ENCODE results near the gene RBFOX1. TPM values are rescaled to one million over a fixed set of nuclear protein-coding genes. Genes with fewer than 3 reads are reported as not detected.

The RBFOX1 gene
- polyA plus RNA-seq, 1 of the 3 experiments (the other 2 are of a cell fraction): not detected

- TF ChIP-seq FOXM1 (IDR thresholded peaks at IDR 0.05; ENCODE audit: low read depth): no peak
- TF ChIP-seq EZH2phosphoT487 (IDR thresholded peaks at IDR 0.05; ENCODE audit: borderline replicate concordance, low read depth): no peak
- no peak for TF ChIP-seq JUND (IDR thresholded peaks at IDR 0.05)
- TF ChIP-seq SMC3 (IDR thresholded peaks at IDR 0.05; ENCODE audit: low read depth, low read length): no peak
- peak; percentile 78 for TF ChIP-seq GATA2 (CRISPR knock-in tag; IDR thresholded peaks at IDR 0.05)
- TF ChIP-seq NFIC (IDR thresholded peaks at IDR 0.05; ENCODE audit: borderline replicate concordance): no peak
- no peak for TF ChIP-seq FOSL2 (IDR thresholded peaks at IDR 0.05; ENCODE audit: borderline replicate concordance, low read depth)
- TF ChIP-seq TCF12 (IDR thresholded peaks at IDR 0.05): no peak
- no peak for TF ChIP-seq TEAD4 (IDR thresholded peaks at IDR 0.05; ENCODE audit: borderline replicate concordance, insufficient read depth)
- TF ChIP-seq RAD21 (IDR thresholded peaks at IDR 0.05; ENCODE audit: low read length): no peak
- TF ChIP-seq NRF1 (IDR thresholded peaks at IDR 0.05; ENCODE audit: low read depth, low read length): no peak
- no peak for TF ChIP-seq PBX3 (IDR thresholded peaks at IDR 0.05)
- peak in 1 of 2 experiments; percentile 61; a peak in 1 of 4 replicates for TF ChIP-seq EP300 (IDR thresholded peaks at IDR 0.05; ENCODE audit: borderline replicate concordance in 1 of 2, low read depth in 1 of 2, low read length in 1 of 2)
- TF ChIP-seq CTCF (IDR thresholded peaks at IDR 0.05): no peak
- TF ChIP-seq, protein P1, sequence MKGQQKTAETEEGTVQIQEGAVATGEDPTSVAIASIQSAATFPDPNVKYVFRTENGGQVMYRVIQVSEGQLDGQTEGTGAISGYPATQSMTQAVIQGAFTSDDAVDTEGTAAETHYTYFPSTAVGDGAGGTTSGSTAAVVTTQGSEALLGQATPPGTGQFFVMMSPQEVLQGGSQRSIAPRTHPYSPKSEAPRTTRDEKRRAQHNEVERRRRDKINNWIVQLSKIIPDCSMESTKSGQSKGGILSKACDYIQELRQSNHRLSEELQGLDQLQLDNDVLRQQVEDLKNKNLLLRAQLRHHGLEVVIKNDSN (IDR thresholded peaks at IDR 0.05; ENCODE audit: borderline replicate concordance, low read depth): no peak
- TF ChIP-seq, protein P2, sequence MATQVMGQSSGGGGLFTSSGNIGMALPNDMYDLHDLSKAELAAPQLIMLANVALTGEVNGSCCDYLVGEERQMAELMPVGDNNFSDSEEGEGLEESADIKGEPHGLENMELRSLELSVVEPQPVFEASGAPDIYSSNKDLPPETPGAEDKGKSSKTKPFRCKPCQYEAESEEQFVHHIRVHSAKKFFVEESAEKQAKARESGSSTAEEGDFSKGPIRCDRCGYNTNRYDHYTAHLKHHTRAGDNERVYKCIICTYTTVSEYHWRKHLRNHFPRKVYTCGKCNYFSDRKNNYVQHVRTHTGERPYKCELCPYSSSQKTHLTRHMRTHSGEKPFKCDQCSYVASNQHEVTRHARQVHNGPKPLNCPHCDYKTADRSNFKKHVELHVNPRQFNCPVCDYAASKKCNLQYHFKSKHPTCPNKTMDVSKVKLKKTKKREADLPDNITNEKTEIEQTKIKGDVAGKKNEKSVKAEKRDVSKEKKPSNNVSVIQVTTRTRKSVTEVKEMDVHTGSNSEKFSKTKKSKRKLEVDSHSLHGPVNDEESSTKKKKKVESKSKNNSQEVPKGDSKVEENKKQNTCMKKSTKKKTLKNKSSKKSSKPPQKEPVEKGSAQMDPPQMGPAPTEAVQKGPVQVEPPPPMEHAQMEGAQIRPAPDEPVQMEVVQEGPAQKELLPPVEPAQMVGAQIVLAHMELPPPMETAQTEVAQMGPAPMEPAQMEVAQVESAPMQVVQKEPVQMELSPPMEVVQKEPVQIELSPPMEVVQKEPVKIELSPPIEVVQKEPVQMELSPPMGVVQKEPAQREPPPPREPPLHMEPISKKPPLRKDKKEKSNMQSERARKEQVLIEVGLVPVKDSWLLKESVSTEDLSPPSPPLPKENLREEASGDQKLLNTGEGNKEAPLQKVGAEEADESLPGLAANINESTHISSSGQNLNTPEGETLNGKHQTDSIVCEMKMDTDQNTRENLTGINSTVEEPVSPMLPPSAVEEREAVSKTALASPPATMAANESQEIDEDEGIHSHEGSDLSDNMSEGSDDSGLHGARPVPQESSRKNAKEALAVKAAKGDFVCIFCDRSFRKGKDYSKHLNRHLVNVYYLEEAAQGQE (IDR thresholded peaks at IDR 0.05; ENCODE audit: low read depth, low read length): no peak
- no peak for TF ChIP-seq RXRA (IDR thresholded peaks at IDR 0.05; ENCODE audit: borderline replicate concordance, low read depth)
- TF ChIP-seq FOXJ3 (CRISPR knock-in tag; IDR thresholded peaks at IDR 0.05): peak; percentile 62; the same call in 1 of the 2 replicates
Observed at GRCh38 chr16:7376227-7376626, 43.6 kb downstream of the RBFOX1 start (continued).

Data from SK-N-SH (cell line).